ENCODE measurements around the gene ACE2.
"Not testable (repeated sequence)": the region's sequence is repeated elsewhere in the genome, so short reads cannot be mapped to it uniquely, and the experiment has no call there.

The ACE2 gene

GRCh38 chrX:15600745-15601144 is at the start of gene ACE2:
ACE2 (minus strand) TSS chrX:15600960; CDS start chrX:15600911, 49 bp downstream.
- TF ChIP-seq CTCF (IDR thresholded peaks at IDR 0.05; ENCODE audit: insufficient read depth, low read depth, low read length, missing control alignments): no peak
- no peak within 1 kb of the TSS for H3K4me3 ChIP-seq (ENCODE audit: low read depth, low read length)
- no peak for DNase-seq (ENCODE audit: low read depth)

GRCh38 chrX:15647510-15647909 is 46.8 kb upstream of the ACE2 start:
- H3K4me3 ChIP-seq (ENCODE audit: low read depth, low read length); DNase-seq (ENCODE audit: low read depth): not testable (repeated sequence)

DNA sequence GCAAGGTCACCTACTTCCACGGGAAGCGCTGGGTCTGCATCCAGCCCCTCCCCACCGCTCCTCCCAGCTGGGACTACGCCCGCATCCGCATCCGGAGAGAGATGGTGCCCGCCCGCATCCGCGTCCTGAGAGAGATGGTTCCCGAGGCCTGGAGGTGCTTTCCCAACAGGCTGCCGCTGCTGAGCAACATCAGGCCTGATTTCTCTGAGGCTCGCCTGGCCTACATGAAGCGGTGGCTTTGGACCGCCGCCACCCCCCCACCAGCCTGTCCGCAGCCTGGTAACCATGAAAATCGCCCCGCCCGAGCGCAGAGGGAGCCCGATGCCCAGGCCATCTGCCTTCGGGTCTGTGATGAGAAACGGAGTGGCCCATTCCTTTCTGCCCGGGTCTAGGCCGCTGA is 45.8 kb upstream of the ACE2 start:
- DNase-seq (ENCODE audit: low read depth): no peak
- no peak for TF ChIP-seq CTCF (IDR thresholded peaks at IDR 0.05; ENCODE audit: insufficient read depth, low read depth, low read length, missing control alignments)
- H3K4me3 ChIP-seq (ENCODE audit: low read depth, low read length): no peak overlapping the region

DNA sequence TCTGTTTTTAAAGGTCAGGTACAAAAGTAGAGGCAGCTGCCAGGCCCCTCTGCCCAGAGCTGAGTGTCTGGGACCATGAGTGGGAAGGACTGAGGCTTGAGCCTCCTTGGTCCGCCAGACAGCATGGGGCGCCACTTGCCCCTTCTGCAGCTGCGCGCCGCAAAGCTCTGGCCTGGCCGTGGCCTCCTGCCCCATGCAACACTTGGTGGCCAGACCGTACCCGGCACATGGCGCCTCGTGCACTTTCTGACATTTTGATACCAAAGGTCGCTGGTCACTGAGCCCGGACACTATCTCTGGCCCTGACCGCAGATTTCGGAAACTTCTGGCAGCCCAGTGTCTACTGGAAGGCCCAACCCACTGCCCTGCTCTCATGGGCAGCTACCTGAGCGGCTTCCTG is 45.3 kb upstream of the ACE2 start:
- no peak for TF ChIP-seq CTCF (IDR thresholded peaks at IDR 0.05; ENCODE audit: insufficient read depth, low read depth, low read length, missing control alignments)
- no peak for DNase-seq (ENCODE audit: low read depth)
- H3K4me3 ChIP-seq (ENCODE audit: low read depth, low read length): no peak overlapping the region

DNA sequence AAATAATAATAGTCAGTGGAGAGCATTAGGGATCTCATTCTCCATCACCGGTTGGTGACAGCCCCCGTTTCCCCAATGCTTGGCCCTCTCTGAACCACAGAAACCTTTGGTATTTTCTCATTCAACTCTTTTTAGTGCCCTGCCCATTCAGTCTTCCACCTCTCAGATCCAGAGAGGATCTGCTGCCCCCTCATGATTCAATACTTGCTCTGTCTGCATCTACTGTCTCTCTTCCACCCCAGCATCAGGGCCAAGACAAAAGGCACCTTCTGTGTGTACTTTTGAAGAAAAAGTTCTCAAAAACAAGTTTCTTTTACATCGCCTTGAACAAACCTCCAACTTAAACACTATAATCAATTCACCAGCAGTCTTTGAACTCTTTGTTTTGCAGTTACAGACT is 44.5 kb upstream of the ACE2 start:
- H3K4me3 ChIP-seq (ENCODE audit: low read depth, low read length): no peak overlapping the region
- no peak for TF ChIP-seq CTCF (IDR thresholded peaks at IDR 0.05; ENCODE audit: insufficient read depth, low read depth, low read length, missing control alignments)

GRCh38 chrX:15644560-15644872 is 43.8 kb upstream of the ACE2 start:
- no peak for TF ChIP-seq CTCF (IDR thresholded peaks at IDR 0.05; ENCODE audit: insufficient read depth, low read depth, low read length, missing control alignments)
- no peak overlapping the region for H3K4me3 ChIP-seq (ENCODE audit: low read depth, low read length)

More for the DNA sequence above, 44.5 kb upstream of the ACE2 start:
- DNase-seq (ENCODE audit: low read depth): no peak

DNA sequence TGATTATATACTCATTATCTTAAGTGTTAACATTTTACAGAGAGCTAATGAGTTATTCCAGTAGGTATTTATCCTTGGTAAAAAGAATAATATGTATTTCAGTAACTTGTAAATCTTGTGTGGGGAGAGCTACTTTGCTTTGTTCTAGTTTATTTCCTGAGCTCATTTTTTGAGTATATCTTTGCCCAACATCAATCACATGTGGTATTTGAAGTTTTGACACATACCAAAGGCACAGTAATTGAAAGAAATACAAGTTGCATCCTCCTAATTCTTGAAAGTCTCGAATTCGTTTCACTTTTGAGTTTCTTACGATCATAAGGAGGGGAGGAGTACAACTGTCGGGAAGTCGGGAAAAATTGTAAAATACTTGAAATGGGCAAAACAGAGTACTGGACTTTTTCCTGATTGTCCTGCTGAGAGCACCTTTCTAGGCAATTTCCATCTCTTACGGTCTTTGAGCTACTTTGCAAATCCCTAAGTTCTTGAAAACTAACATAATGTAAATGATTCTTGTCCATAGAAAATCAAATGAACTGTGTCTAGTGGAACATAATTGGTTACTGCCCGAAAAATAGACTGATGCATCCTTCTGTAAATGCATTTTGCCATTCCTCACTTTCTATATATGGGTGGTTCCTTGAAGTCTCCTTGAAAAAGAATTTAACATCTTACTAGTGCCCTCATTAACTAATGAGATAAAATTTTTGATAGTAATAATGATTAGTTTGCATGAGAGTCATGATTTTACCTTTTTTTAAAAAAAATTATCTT is 43.2 kb upstream of the ACE2 start:
- DNase-seq (ENCODE audit: low read depth): no peak
- no peak for TF ChIP-seq CTCF (IDR thresholded peaks at IDR 0.05; ENCODE audit: insufficient read depth, low read depth, low read length, missing control alignments)
- no peak overlapping the region for H3K4me3 ChIP-seq (ENCODE audit: low read depth, low read length)

More at GRCh38 chrX:15644560-15644872, 43.8 kb upstream of the ACE2 start:
- DNase-seq (ENCODE audit: low read depth): no peak
